AML-193 (cell line): ENCODE measurements around the gene CNTNAP2.
A peak's percentile ranks its signal among the peaks of the same experiment; 100 is the strongest.

ENCODE experiments used
- DNase-seq, 2 experiments: peaks; one replicate each; lab custom pipeline; 2025; lab: John Stamatoyannopoulos, UW

Gene CNTNAP2

DNA sequence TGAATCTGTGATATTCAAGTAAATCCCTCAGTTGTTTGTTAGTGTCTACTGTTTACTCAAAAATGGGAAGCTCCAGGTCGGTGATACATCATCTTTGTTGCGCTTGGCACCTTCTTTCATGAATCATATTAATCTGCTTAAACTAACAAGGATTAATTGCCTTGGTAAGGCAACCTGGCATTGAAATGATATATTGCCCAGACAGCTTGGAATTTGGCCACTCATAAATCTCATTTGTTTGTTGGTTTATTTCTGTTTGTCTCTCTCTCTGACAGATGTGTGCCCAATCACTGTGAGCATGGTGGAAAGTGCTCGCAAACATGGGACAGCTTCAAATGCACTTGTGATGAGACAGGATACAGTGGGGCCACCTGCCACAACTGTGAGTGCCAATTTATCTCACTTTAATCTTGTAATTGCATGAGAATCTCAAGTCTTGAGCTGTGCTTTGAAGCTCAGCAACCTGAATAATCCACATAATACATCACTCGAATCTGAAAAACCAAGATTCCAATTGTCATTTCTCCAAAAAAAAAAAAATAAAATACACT lies 1369.1 kb downstream of the CNTNAP2 start:
- no peak for DNase-seq

DNA sequence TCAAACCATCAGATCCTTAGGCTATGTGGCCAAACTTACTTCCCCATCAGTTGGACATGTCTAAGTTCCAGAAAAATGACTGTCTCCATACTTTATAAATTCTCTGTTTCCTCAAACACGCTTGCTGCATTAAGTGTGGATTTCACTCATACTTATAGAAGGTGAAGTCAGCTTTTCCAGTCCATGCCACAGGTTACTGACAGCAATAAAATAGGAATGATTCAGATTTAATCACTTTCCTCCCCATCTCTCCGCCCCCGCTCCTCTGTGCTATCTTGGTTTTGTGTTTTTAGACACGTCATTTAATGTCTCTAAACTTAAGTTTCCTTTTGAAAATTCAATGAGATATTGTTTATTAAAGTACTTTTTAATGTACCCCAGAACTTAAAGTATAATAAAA lies 1376.0 kb downstream of the CNTNAP2 start:
- DNase-seq = no peak

DNA sequence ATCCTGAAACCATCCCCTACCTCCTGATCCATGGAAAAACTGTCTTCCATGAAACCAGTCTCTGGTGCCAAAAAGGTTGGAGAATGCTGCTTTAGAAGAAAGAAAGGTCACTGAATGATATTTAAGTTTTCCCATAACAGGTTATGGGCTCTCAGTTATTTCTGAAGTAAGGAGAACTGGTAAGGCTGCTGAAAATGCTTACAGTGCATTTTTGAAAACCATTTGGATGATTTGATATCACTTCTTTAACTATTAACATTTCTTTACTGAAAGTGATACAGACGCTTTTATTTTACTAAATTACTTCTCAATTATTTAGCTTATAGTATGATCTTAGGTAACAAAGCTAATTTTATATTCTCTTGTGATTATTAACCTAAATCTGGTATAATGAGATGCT lies 1379.6 kb downstream of the CNTNAP2 start:
- no peak for DNase-seq

DNA sequence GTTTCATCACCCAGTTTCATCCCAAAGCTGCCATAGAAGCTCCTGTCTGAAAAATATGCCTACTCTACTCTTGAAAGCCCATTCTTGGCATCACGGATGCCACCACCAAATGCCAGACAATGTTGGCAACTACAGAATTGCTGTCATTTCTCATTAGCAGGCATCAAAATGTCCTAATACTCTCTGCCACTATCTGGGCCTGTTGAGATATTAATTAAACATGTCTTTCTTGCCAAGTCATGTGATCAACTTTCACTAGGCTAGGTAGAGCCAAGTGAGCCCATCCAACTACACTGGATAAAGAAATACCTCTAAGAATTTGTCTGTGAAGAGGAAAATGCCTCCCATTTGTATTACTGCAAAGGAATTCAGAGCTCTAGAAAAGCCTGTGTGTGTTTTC lies 1380.6 kb downstream of the CNTNAP2 start:
- no peak for DNase-seq

DNA sequence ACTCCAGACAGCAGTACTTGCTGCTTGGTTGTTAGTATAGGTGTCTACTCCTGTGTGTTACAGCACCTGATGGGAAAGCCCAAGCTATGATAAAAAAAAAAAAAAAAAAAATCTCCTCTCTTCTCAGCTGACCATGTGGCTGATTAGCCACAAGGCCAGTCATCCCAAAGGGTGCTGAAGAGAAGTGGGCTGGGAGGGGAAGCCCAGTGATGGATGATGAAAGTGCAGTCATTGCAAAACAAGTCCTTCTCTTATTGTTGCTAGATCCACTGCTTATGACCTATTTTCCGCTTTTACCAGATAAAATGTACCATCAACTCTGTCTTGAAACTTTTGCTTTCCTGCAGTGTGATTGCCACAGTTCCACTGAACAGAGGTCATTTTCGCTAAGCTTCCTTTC lies 1381.5 kb downstream of the CNTNAP2 start:
- no peak for DNase-seq

DNA sequence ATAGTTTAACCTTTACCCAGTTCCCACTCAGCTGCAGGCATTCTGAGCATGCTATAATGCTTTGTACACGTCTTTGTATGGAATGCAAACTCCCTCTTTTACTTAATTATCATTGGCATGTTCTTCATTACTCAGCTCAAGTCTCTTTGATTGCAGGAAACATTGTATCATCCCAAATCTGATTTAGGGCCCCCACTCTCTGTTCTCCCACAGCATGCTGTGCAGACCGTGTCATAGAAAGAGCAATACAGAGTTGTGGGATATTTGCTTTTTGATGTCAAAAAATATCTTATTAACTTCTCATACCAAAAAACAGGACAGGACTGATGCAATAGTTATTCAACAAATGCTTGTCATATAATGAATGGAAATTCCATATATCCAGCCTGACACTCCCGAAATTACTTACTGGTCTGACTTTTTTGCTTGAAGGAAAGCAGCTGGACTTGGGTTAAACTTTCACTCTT lies 1392.5 kb downstream of the CNTNAP2 start:
- no peak for DNase-seq

DNA sequence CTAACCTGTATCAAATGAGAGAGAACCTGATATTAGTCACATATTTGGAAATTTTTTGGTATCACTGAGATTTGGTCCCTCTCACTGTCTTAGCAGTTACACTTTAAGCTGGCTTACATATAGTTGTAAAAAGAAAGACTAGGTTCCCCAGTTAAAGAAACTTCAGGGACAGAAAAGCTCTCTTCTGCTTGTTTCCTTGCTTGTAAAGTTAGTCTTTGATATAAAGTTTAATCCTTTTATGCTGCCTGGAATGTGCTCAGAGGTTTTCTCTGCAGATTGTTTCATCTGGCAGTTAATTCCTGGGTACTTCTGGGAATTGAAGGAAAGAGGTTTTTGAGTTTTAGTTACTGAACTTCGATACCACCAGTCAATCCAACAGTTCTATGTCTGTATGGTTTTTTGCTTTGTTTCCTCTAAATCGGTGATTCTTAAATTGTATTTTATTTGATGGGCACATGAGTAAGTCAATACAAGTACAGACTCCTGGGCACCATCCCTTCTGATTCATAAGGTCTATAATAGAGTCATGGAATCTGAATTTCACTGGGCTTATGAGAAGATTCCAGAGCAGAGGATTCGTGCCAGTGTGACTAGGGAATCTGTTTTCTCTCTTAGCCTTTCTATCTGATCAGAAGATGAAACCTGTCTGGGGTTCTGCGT lies 1393.1 kb downstream of the CNTNAP2 start:
- DNase-seq = no peak

DNA sequence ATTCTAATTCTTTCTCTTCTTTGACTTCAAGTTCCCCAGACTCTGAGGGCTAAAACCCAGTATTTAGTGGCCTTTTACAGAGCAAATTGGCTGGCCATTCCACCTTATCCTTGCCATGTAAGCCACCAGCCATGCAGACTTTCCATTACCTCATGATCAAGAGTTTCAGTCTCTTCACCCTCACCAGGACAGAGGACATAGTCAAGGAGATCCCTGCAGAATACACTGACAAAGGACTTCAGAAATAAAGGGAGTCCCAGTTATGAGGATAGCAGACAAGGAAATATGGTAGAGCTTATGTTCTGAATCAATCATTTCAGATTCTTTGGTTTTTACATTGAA lies 1393.6 kb downstream of the CNTNAP2 start:
- no peak for DNase-seq

DNA sequence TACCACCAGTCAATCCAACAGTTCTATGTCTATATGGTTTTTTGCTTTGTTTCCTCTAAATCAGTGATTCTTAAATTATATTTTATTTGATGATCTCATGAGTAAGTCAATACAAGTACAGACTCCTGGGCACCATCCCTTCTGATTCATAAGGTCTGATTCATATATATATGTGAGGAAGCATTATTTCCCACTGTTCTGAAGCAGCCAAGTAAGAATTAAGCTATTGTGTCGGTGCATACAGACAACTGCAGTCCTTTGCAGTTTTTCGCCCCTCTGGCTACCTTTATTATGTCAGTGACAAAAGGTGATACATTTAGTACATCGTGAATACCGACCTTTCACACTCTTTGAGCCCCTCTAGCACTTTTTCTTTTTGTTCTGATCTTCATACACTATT lies 1394.3 kb downstream of the CNTNAP2 start:
- DNase-seq = no peak

DNA sequence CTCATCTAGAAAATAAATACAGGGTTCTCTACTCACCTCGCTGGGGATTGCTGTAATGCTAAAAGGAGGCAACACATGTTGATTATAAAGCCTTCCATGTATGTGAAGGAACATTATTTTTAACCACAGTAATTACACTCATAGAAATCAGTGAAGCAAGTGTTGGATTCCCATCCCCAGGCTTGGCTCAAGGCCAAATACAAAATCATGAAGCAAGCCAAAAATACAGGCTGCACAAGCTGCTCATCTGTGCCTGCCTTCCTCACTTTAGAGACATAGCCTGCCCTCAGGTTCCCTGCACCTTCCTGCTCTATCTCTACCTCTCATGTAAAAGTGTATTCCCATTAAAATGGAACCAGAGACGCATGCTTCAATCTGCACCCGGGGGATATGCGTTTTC lies 1396.8 kb downstream of the CNTNAP2 start:
- no peak for DNase-seq

DNA sequence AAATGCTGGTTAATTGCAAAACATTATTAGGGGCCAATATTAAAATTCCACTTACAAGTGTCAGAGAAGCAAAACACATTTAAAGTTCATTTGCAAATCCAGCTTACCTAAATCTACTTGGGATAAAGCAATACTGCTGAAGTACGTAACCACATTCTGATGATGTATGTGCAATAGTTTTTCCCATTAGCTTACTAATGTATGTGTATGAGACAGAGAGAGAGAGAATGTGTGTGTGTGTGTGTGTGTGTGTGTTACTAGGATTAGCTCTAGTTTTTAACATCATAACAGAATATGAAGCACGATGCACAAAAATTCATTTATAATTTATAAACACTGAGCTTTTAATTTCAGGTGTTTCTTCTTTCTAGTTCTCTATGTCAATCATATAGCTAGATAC lies 1399.8 kb downstream of the CNTNAP2 start:
- DNase-seq = no peak

DNA sequence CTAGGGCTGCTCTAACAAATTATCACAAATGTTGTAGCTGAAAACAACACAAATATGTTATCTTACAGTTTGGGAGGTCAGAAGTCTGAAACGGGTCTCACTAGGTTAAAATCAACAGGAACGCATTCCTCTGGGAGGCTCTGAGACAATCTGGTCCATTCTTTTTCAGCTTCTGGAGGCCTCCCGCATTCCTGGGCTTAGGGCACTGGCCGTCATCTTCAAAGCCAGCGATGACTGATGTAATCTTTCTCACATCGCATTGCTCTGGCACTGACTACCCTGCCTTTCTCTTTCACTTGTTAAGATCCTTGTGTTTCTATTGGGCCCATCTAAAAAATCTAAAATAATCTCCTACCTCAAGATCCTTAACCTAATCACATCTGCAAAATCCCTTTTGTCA lies 1402.5 kb downstream of the CNTNAP2 start:
- DNase-seq = no peak

DNA sequence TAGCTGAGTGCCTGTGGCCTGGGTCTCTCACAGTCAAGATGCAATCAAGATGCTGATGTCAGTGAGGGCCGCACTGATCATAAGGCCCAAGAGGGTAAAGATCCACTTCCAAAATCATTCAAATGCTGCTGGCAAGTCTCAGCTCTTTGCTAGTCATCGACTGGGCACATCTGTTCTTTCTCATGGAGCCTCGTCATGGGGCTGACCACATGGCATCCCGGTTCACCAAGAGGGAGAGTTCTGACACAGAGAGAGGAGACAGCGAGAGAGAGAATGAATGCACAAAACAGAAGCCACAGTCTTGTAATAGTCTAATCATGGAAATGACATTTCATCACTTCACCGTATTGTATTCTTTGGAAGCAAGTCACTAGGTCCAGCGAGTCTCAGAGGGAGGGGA lies 1406.5 kb downstream of the CNTNAP2 start:
- DNase-seq = no peak

DNA sequence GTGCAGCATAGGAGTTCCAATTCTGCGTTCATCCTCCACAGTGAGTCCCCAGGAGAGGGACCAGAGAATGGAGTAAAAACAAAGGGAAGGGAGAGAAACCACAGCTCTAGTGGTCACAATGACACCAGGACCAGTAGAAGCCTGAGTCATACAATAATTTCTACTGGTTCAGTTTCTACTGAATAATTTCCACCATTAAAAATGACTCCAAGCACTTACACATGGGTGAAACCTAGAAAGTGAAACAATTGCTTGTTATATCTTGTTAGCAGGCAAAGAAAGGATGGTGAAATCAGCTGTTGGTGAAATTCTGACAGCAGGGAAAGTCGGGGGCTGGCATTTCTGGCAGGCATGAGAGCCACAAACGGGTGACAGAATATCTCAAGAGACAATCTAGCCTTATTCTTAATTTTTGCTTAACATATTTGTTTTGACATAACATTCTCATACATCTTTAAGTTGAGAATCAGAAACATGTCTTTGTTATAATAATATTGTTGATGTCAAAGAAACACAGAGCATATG lies 1408.2 kb downstream of the CNTNAP2 start:
- no peak for DNase-seq

DNA sequence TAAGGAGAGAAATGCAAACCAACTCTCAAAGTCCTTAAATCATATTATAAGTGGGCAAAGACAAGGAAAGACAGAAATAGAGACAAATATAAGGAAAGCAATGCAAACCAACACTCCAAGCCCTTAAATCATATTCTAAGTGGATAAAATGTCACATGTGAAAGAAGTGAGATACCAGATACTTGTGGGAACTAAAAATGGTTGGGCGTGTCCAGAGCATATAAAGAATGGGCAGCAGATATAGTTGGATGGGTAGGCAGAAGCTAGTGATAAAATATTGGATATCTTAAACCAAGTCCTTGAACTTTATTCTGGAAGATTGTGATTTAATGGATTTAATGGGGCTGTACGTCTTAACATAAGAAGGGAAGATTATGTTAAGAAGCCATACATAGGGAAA lies 1408.7 kb downstream of the CNTNAP2 start:
- no peak for DNase-seq

DNA sequence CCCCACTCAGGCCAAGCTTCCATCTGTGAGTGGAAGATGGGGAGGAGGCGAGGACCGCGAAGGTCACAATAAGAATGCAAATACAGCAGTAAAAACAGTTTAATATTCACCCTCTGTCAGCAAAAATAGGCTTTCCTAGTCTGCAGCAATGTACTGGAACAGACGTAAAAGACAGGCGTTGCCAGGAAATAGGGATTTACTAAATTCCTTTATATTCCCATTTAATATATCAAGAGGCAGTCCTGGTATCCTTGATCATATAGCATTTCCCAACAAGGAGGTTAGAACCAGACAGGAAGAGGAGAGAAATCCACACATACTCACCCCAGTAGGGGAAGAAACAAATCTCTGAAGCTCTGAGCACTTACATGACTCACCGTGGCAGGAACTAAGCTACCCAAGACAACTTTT lies 1419.1 kb downstream of the CNTNAP2 start:
- DNase-seq = no peak

DNA sequence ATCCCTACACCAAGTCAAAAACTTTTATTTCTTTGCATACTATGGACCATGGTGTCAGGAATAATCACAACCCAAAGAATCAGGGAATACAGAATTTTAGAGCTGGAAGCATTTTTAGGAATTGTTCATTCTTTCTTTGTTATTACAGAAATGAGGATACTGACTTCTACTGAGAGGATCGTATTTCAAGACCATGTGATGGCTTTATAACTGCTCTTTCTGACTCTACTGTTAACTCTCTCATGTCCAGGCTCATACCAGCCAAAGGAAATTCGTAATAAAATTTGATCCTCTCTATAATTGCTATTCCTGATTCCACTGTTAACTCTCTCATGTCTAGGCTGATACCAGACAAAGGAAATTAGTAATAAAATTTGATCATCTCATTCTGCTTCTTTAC lies 1423.1 kb downstream of the CNTNAP2 start:
- DNase-seq = no peak

DNA sequence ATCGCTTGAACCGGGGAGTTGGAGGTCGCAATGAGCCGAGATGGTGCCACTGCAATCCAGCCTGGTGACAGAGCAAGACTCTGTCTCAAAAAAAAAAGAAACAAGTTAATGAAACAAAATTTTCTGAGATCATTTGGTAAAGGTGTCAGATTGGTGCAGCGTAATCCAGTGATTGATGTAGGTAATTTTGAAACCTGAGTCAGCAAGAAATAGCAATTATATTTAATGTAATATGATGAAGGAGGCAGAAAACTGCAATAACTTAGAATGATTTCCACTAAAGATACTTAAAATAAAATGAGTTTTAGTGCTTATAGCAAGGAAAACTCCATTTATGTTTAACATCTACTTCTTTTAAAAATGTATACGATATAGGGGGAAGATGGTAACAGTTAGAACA lies 1424.1 kb downstream of the CNTNAP2 start:
- no peak for DNase-seq

DNA sequence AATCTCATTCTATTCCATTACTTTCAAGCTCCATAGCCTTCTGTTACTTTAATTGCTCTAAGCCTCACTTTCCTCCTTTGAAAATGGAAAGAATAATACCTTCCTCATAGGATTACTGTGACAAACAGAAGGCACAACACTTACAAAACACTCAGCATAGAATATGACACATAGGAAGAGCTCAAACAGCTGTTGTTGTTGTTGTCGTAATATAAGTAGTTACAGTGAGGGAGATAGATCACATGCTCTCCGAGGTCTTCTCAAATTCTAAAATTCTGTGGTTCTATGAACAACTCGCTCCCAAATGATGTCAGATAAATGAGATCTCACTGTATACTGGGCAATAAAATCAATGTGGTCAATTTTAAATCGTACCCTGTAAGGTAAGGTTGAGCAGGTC lies 1424.7 kb downstream of the CNTNAP2 start:
- DNase-seq = no peak

DNA sequence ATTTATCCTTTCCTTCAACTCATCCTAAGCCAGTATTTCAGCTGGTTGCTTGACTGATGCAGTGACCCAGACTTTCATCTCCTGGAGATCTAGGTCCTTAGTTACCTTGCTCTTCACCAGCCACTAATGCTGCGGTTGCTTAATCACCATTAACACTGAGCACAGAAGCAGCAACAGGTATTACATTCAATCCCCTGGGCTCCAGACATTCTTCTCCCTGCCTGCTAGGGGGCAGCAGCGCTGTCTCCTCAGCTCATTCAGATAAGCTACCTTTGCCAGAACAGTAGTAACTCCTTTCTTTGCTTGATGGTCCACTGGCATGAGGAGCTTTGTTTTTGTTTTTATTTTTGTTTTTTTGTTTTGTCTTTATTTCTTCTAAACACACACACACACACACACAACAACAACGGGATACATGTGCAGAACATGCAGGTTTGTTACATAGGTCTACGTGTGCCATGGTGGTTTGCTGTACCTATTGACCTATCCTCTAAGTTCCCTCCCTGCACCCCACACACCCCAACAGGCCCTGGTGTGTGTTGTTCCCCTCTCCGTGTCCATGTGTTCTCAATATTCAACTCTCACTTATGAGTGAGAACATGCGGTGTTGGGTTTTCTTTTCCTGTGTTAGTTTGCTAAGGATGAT lies 1430.8 kb downstream of the CNTNAP2 start:
- peak; percentile 32 to 45 for DNase-seq

DNA sequence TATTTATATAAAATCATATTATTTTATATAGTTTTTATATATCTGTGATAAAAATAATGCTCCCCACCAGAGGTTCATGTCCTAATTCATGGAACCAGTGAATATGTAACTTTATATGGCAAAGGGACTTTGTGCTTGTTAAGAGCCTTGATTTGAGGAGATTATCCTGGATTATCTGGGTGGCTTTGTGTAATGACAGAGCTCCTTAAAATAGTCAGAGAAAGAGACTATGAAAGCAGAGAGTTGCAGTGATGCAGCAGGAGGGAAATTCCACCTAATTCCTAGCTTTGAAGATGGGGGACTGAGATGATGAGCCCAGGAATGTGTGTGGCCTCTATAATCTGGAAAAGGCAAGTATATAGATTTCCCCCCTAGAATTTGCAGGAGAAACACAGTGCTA lies 1439.7 kb downstream of the CNTNAP2 start:
- DNase-seq = no peak

DNA sequence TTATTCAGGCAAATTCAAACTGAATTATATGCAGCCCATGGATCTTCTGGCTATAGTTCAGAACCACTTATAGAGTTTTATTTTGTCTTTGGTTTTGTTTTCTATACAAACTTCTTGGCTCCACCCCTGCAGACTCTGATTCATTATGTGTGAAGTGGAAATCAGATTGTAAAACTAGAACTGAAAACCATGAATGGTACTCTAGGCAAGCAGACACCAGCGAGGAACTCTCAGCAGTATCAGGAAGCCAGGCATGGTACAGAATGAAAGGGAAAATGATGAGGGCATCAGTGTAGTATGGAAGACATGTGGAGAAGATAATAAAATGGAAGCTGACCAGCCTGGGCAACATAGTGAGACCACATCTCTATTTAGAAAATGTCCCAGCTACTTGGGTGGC lies 1447.1 kb downstream of the CNTNAP2 start:
- no peak for DNase-seq

DNA sequence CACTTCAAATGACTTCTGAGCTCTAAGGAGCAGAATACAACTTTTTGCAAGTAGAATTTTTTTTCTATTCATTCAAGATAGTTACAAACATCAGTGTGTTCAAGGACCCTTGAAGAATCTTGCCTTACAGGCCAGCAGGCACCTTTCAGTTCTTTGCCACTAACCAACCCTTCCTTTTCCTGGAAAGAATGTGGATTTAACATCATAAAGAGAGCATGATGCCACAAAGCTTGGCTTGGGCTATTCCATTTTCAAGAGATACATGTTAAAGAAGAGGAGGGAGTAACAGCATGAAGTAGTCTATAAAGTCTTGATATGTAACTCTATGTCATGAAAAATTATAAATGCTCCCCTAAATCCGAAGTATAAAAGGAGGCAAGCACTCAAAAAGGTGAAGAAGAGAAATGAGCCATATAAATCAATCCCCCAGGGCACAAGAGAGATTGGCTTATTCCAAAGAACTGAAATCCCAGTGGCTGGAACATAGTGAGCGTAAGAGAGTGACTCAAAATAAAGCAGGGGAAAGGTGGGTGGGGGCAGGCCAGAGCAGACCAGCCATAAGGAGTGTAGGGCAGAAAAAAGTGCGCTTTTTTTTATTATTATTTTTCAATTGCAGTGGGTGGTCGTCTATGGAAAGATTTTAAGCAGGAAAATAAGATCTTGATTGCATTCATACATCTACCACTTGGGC lies 1448.3 kb downstream of the CNTNAP2 start:
- no peak for DNase-seq
